ENCODE data around the gene SIK2.

Gene SIK2

GRCh38 chr11:111582881-111583280 lies 19.4 kb upstream of the SIK2 start:
- DNase-seq = no peak

GRCh38 chr11:111585371-111585770 lies 16.9 kb upstream of the SIK2 start:
- DNase-seq = peak in 1 of 2 donors; percentile 41

- DNase-seq = peak; percentile 66 to 86
These were observed 15.8 kb upstream of the SIK2 start for GRCh38 chr11:111586388-111586831.

- DNase-seq = no peak
These were observed 13.1 kb upstream of the SIK2 start for GRCh38 chr11:111589114-111589513.

- no peak for DNase-seq
These were observed 12.3 kb upstream of the SIK2 start for GRCh38 chr11:111589886-111590499.

GRCh38 chr11:111591187-111591960 lies 10.9 kb upstream of the SIK2 start:
- no peak for DNase-seq

- DNase-seq = no peak
These were observed 9.8 kb upstream of the SIK2 start for GRCh38 chr11:111592491-111592890.

GRCh38 chr11:111596319-111596718 lies 5.9 kb upstream of the SIK2 start:
- DNase-seq = no peak

GRCh38 chr11:111598148-111598547 lies 4.1 kb upstream of the SIK2 start:
- DNase-seq = no peak

GRCh38 chr11:111598559-111598958 lies 3.7 kb upstream of the SIK2 start:
- peak; percentile 70 to 79 for DNase-seq

GRCh38 chr11:111601636-111601978 lies 642 bp upstream of the SIK2 start:
- no peak for DNase-seq

- peak; percentile 27 to 36 for DNase-seq
These were observed 789 bp downstream of the SIK2 start for GRCh38 chr11:111602865-111603610.

GRCh38 chr11:111603611-111604130 lies 1.4 kb downstream of the SIK2 start:
- peak in 1 of 2 donors; percentile 13 for DNase-seq

- peak; percentile 37 to 77 for DNase-seq
These were observed 2.3 kb downstream of the SIK2 start for GRCh38 chr11:111604392-111605009.

GRCh38 chr11:111605681-111606080 lies 3.4 kb downstream of the SIK2 start:
- DNase-seq = no peak

GRCh38 chr11:111606986-111607385 lies 4.7 kb downstream of the SIK2 start:
- DNase-seq = no peak

- no peak for DNase-seq
These were observed 5.5 kb downstream of the SIK2 start for GRCh38 chr11:111607751-111608150.

GRCh38 chr11:111612224-111612623 lies 10.0 kb downstream of the SIK2 start:
- peak in 1 of 2 donors; percentile 11 for DNase-seq

GRCh38 chr11:111617286-111617685 lies 15.0 kb downstream of the SIK2 start:
- no peak for DNase-seq

GRCh38 chr11:111620518-111620917 lies 18.3 kb downstream of the SIK2 start:
- no peak for DNase-seq

GRCh38 chr11:111623527-111624030 lies 21.3 kb downstream of the SIK2 start:
- no peak for DNase-seq

- no peak for DNase-seq
These were observed 22.4 kb downstream of the SIK2 start for GRCh38 chr11:111624608-111625007.

GRCh38 chr11:111627591-111627990 lies 25.3 kb downstream of the SIK2 start:
- no peak for DNase-seq
